HepG2 (cell line): ENCODE measurements around the gene DNAJC5. TPM values are rescaled to one million over a fixed set of nuclear protein-coding genes. Genes with fewer than 3 reads are reported as not detected.
A peak's percentile ranks its signal among the peaks of the same experiment; 100 is the strongest.

ENCODE experiments used
- ADNP ChIP-seq: sonication (generic); formaldehyde crosslinking; IDR thresholded peaks from 2 replicates; pipeline ENCODE4 v1.4.0; 2020; ENCODE audit warnings: missing genetic modification reagents
- CC2D1A ChIP-seq: sonication (generic); formaldehyde crosslinking; IDR thresholded peaks from 2 replicates; pipeline ENCODE4 v1.8.1; 2023; ENCODE audit warnings: mild to moderate bottlenecking, missing genetic modification reagents
- ISL2 ChIP-seq: sonication (generic); formaldehyde crosslinking; IDR thresholded peaks from 2 replicates; pipeline ENCODE4 v1.5.0; 2020; ENCODE audit warnings: missing genetic modification reagents
- KDM4B ChIP-seq: sonication (generic); formaldehyde crosslinking; IDR thresholded peaks from 2 replicates; pipeline ENCODE4 v1.4.0; 2020; ENCODE audit warnings: missing genetic modification reagents
- MIER3 ChIP-seq: IDR thresholded peaks from 2 replicates; pipeline ENCODE4 v1.6.1; 2016; ENCODE audit warnings: missing compliant biosample characterization, borderline replicate concordance
- NR2F6 ChIP-seq, 2 experiments: IDR thresholded peaks; 2 replicates each; pipeline ENCODE4 v1.6.1; 2016; ENCODE audit warnings: antibody characterized with exemption in 1 of 2, mild to moderate bottlenecking in 1 of 2
- ZNF232 ChIP-seq: sonication (generic); formaldehyde crosslinking; IDR thresholded peaks from 2 replicates; pipeline ENCODE4 v1.4.0; 2020; ENCODE audit warnings: missing genetic modification reagents, borderline replicate concordance
- ZNF292 ChIP-seq: sonication (generic); formaldehyde crosslinking; IDR thresholded peaks from 2 replicates; pipeline ENCODE4 v1.8.1; 2022; ENCODE audit warnings: mild to moderate bottlenecking, low read depth, missing genetic modification reagents, borderline replicate concordance
- ZNF383 ChIP-seq: sonication (generic); formaldehyde crosslinking; IDR thresholded peaks from 2 replicates; pipeline ENCODE4 v1.4.0; 2020; ENCODE audit warnings: missing genetic modification reagents, mild to moderate bottlenecking, borderline replicate concordance
- ZNF782 ChIP-seq: sonication (generic); formaldehyde crosslinking; IDR thresholded peaks from 2 replicates; pipeline ENCODE4 v1.4.0; 2020; ENCODE audit warnings: missing genetic modification reagents, mild to moderate bottlenecking, borderline replicate concordance
- polyA plus RNA-seq, 8 experiments: library from polyadenylated mRNA; depleted of rRNA in 3 of 8; stranded (reverse) in 7 of 8; unstranded in 1 of 8; fragments of >200 nt; fragmentation: Illumina TruSeq in 4 of 8; extraction: Trizol in 4 of 8; gene quantifications; 2 replicates each; pipeline versions ENCODE4 v1.2.1 to v1.2.3, GENCODE V29; 2011 to 2016; ENCODE audit warnings: low read depth in 4 of 8, missing spikeins in 1 of 8, mixed read lengths in 1 of 8; ENCODE audit not compliant: insufficient read depth in 1 of 8
- total RNA-seq, 5 experiments: library from RNA; depleted of rRNA; stranded (reverse); fragments of >200 nt; fragmentation: Illumina TruSeq; extraction: Trizol; gene quantifications; 2 replicates each; pipeline ENCODE4 v1.2.3, GENCODE V29; 2016; ENCODE audit warnings: low read depth in 1 of 5
- TF ChIP-seq, protein P1 (sequence below): IDR thresholded peaks from 2 replicates; pipeline ENCODE4 v1.6.1; 2016; ENCODE audit warnings: low read depth
- TF ChIP-seq, protein P2 (sequence below), 2 experiments: sonication (generic) in 1 of 2; formaldehyde crosslinking in 1 of 2; IDR thresholded peaks; 2 replicates each; pipeline versions ENCODE4 v1.6.1 to v1.9.0; 2014 to 2022; ENCODE audit warnings: antibody characterized with exemption in 1 of 2, borderline replicate concordance in 1 of 2, inconsistent platforms in 1 of 2, low read depth in 1 of 2, missing genetic modification reagents in 1 of 2
- TF ChIP-seq, protein P3 (sequence below): sonication (generic); formaldehyde crosslinking; IDR thresholded peaks from 2 replicates; pipeline ENCODE4 v1.4.0; 2020; ENCODE audit warnings: missing genetic modification reagents; ENCODE audit errors: not compliant biosample characterization
- TF ChIP-seq, protein P4 (sequence below): sonication (generic); formaldehyde crosslinking; IDR thresholded peaks from 2 replicates; pipeline ENCODE4 v1.4.0; 2020; ENCODE audit warnings: missing genetic modification reagents
- TF ChIP-seq, protein P5 (sequence below): sonication (generic); formaldehyde crosslinking; IDR thresholded peaks from 2 replicates; pipeline ENCODE4 v1.5.1; 2020; ENCODE audit warnings: missing genetic modification reagents, mild to moderate bottlenecking, borderline replicate concordance

The DNAJC5 gene
- total and polyA plus RNA-seq, 2 of the 13 experiments (the other 11 are each of a cell fraction or from before 2014, with no cell fraction given), result 42.8 to 64.5 TPM

DNA sequence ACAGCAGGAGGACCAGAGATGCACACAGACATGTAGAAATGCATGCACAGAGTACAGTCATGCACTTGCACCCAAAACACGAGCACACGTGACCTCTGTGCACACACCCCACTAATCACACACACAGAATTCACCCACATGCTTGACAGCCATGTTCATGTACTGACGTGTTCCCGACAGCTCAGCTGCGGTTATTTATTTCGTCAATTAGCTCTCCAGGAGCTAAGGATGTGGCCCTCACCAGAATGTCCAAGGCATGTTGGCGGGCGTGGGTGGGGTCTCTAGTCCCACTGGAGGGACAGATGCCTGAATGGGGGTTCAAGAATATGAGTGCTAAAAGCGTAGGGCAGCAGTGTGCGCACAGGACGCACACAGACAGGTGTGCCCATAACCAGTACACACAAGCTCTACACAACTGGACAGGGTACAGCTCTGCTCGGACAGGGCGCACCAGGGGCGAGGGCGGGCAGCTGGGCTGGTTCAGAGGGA lies 85.4 kb downstream of the DNAJC5 start (continued):
- TF ChIP-seq, protein P1, sequence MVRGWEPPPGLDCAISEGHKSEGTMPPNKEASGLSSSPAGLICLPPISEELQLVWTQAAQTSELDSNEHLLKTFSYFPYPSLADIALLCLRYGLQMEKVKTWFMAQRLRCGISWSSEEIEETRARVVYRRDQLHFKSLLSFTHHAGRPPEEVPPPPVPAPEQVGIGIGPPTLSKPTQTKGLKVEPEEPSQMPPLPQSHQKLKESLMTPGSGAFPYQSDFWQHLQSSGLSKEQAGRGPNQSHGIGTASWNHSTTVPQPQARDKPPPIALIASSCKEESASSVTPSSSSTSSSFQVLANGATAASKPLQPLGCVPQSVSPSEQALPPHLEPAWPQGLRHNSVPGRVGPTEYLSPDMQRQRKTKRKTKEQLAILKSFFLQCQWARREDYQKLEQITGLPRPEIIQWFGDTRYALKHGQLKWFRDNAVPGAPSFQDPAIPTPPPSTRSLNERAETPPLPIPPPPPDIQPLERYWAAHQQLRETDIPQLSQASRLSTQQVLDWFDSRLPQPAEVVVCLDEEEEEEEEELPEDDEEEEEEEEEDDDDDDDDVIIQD (CRISPR knock-in tag), result no peak
- TF ChIP-seq ISL2 (CRISPR knock-in tag) (no peak), ZNF232 (CRISPR knock-in tag) (0 out of 2 replicates have a peak, but pooled peaks have one; percentile 17), ZNF292 (CRISPR knock-in tag) (peak; percentile 2; the same call in 1 of the 2 replicates), KDM4B (CRISPR knock-in tag) (no peak), ZNF383 (CRISPR knock-in tag) (0 out of 2 replicates have a peak, but pooled peaks have one; percentile 21), ZNF782 (CRISPR knock-in tag) (no peak; the same call in 1 of the 2 replicates), CC2D1A (CRISPR knock-in tag) (no peak), ADNP (CRISPR knock-in tag) (0 out of 2 replicates have a peak, but pooled peaks have one; percentile 5), MIER3 (CRISPR knock-in tag) (no peak), NR2F6 (IDR thresholded peaks at IDR 0.05) (no peak), NR2F6 (CRISPR knock-in tag; IDR thresholded peaks at IDR 0.05) (no peak)
- TF ChIP-seq, protein P2, sequence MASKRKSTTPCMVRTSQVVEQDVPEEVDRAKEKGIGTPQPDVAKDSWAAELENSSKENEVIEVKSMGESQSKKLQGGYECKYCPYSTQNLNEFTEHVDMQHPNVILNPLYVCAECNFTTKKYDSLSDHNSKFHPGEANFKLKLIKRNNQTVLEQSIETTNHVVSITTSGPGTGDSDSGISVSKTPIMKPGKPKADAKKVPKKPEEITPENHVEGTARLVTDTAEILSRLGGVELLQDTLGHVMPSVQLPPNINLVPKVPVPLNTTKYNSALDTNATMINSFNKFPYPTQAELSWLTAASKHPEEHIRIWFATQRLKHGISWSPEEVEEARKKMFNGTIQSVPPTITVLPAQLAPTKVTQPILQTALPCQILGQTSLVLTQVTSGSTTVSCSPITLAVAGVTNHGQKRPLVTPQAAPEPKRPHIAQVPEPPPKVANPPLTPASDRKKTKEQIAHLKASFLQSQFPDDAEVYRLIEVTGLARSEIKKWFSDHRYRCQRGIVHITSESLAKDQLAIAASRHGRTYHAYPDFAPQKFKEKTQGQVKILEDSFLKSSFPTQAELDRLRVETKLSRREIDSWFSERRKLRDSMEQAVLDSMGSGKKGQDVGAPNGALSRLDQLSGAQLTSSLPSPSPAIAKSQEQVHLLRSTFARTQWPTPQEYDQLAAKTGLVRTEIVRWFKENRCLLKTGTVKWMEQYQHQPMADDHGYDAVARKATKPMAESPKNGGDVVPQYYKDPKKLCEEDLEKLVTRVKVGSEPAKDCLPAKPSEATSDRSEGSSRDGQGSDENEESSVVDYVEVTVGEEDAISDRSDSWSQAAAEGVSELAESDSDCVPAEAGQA (IDR thresholded peaks at IDR 0.05; ENCODE audit: low read depth), result no peak
- TF ChIP-seq, protein P2 (CRISPR knock-in tag; IDR thresholded peaks at IDR 0.05; ENCODE audit: borderline replicate concordance), result peak; percentile 24
- TF ChIP-seq, protein P3, sequence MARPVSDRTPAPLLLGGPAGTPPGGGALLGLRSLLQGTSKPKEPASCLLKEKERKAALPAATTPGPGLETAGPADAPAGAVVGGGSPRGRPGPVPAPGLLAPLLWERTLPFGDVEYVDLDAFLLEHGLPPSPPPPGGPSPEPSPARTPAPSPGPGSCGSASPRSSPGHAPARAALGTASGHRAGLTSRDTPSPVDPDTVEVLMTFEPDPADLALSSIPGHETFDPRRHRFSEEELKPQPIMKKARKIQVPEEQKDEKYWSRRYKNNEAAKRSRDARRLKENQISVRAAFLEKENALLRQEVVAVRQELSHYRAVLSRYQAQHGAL (CRISPR knock-in tag), result no peak
- TF ChIP-seq, protein P4, sequence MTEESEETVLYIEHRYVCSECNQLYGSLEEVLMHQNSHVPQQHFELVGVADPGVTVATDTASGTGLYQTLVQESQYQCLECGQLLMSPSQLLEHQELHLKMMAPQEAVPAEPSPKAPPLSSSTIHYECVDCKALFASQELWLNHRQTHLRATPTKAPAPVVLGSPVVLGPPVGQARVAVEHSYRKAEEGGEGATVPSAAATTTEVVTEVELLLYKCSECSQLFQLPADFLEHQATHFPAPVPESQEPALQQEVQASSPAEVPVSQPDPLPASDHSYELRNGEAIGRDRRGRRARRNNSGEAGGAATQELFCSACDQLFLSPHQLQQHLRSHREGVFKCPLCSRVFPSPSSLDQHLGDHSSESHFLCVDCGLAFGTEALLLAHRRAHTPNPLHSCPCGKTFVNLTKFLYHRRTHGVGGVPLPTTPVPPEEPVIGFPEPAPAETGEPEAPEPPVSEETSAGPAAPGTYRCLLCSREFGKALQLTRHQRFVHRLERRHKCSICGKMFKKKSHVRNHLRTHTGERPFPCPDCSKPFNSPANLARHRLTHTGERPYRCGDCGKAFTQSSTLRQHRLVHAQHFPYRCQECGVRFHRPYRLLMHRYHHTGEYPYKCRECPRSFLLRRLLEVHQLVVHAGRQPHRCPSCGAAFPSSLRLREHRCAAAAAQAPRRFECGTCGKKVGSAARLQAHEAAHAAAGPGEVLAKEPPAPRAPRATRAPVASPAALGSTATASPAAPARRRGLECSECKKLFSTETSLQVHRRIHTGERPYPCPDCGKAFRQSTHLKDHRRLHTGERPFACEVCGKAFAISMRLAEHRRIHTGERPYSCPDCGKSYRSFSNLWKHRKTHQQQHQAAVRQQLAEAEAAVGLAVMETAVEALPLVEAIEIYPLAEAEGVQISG (CRISPR knock-in tag), result no peak
- TF ChIP-seq, protein P5, sequence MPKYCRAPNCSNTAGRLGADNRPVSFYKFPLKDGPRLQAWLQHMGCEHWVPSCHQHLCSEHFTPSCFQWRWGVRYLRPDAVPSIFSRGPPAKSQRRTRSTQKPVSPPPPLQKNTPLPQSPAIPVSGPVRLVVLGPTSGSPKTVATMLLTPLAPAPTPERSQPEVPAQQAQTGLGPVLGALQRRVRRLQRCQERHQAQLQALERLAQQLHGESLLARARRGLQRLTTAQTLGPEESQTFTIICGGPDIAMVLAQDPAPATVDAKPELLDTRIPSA (CRISPR knock-in tag), result no peak
